ACC112 (cell line): Measurements from ENCODE around the gene VCPKMT.

Source experiments
- H2AFZ ChIP-seq: fragments of 200-600 bp; sonication (generic); one replicate; pipeline ENCODE4 v1.6.0; 2017; ENCODE audit warnings: antibody characterized with exemption, low read length; ENCODE audit not compliant: unreplicated experiment
- H3K27ac ChIP-seq: fragments of 200-600 bp; sonication (generic); 2 replicates; pipeline ENCODE4 v1.5.1; 2014; ENCODE audit warnings: low read depth, mild to moderate bottlenecking, antibody characterized with exemption, low read length, moderate library complexity
- H3K27me3 ChIP-seq: fragments of 200-600 bp; sonication (generic); 2 replicates; pipeline ENCODE4 v1.6.1; 2014; ENCODE audit warnings: mild to moderate bottlenecking, antibody characterized with exemption, low read length, moderate library complexity, mixed read lengths; ENCODE audit not compliant: insufficient read depth
- H3K36me3 ChIP-seq: fragments of 200-600 bp; sonication (generic); 2 replicates; pipeline ENCODE4 v1.6.1; 2016; ENCODE audit warnings: mild to moderate bottlenecking, antibody characterized with exemption, low read length, moderate library complexity, mixed read lengths; ENCODE audit not compliant: insufficient read depth
- H3K4me1 ChIP-seq: fragments of 200-600 bp; sonication (generic); one replicate; pipeline ENCODE4 v1.6.1; 2016; ENCODE audit warnings: low read length, mixed read lengths; ENCODE audit not compliant: insufficient read depth, unreplicated experiment, control insufficient read depth
- H3K4me3 ChIP-seq: fragments of 200-600 bp; sonication (generic); 2 replicates; pipeline ENCODE4 v1.5.1; 2014; ENCODE audit warnings: mild to moderate bottlenecking, low read depth, low read length
- H3K79me2 ChIP-seq: fragments of 200-600 bp; sonication (generic); one replicate; pipeline ENCODE4 v1.6.0; 2016; ENCODE audit warnings: low read length; ENCODE audit not compliant: control insufficient read depth, unreplicated experiment, insufficient read depth

VCPKMT gene

GRCh38 chr14:50092006-50092555, 24.3 kb downstream of the VCPKMT start:
- no peaks in the 10 kb centered on the region for H3K36me3 ChIP-seq
- H3K27ac ChIP-seq, result no peak overlapping the region
- no peaks in the 10 kb centered on the region for H3K79me2 ChIP-seq
- H3K4me1 ChIP-seq, result no peaks in the 10 kb centered on the region
- no peaks in the 10 kb centered on the region for H3K27me3 ChIP-seq
- no peak overlapping the region for H3K4me3 ChIP-seq
- H2AFZ ChIP-seq, result no peak overlapping the region

GRCh38 chr14:50091240-50091913, 25.0 kb downstream of the VCPKMT start:
- peaks cover 1% of the 10 kb centered on the region for H3K4me1 ChIP-seq
- no peaks in the 10 kb centered on the region for H3K79me2 ChIP-seq
- H3K4me3 ChIP-seq, result no peak overlapping the region
- H3K27ac ChIP-seq, result no peak overlapping the region
- no peaks in the 10 kb centered on the region for H3K27me3 ChIP-seq
- H3K36me3 ChIP-seq, result no peaks in the 10 kb centered on the region
- H2AFZ ChIP-seq, result no peak overlapping the region

GRCh38 chr14:50089208-50089607, 27.2 kb downstream of the VCPKMT start:
- no peaks in the 10 kb centered on the region for H3K27me3 ChIP-seq
- no peaks in the 10 kb centered on the region for H3K79me2 ChIP-seq
- H3K4me3 ChIP-seq, result no peak overlapping the region
- peaks cover 12% of the 10 kb centered on the region for H3K4me1 ChIP-seq
- H2AFZ ChIP-seq, result no peak overlapping the region
- no peaks in the 10 kb centered on the region for H3K36me3 ChIP-seq
- H3K27ac ChIP-seq, result no peak overlapping the region

DNA sequence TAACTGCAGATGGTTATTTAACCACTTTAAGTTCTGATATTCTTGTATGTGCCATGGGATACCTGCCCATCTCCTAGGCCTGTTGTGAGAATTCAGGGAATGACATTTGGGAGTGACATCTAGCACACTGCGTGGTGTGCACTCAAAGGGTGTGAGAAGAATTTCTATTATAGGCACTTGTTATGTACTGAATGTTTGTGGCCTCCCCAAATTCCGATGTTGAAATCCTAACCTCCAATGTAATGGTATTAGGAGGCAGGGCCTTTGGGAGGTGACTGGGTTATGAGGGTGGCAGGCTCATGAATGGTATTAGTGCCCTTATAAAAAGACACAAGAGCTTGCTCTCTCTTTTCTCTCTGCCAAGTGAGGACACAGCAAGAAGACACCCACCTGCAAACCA, 27.6 kb downstream of the VCPKMT start:
- Histone ChIP-seq H3K27me3 (no peaks in the 10 kb centered on the region), H3K27ac (no peak overlapping the region), H3K4me1 (peaks cover 12% of the 10 kb centered on the region), H3K4me3 (no peak overlapping the region), H2AFZ (no peak overlapping the region), H3K36me3 (no peaks in the 10 kb centered on the region), H3K79me2 (no peaks in the 10 kb centered on the region)

GRCh38 chr14:50088117-50088515, 28.3 kb downstream of the VCPKMT start:
- peaks cover 12% of the 10 kb centered on the region for H3K4me1 ChIP-seq
- H3K27me3 ChIP-seq, result no peaks in the 10 kb centered on the region
- no peak overlapping the region for H2AFZ ChIP-seq
- H3K4me3 ChIP-seq, result no peak overlapping the region
- no peaks in the 10 kb centered on the region for H3K36me3 ChIP-seq
- no peak overlapping the region for H3K27ac ChIP-seq
- no peaks in the 10 kb centered on the region for H3K79me2 ChIP-seq

- Histone ChIP-seq H3K36me3 (no peaks in the 10 kb centered on the region), H3K27ac (no peak overlapping the region), H3K27me3 (no peaks in the 10 kb centered on the region), H3K4me3 (no peak overlapping the region), H3K79me2 (no peaks in the 10 kb centered on the region), H2AFZ (no peak overlapping the region), H3K4me1 (peaks cover 12% of the 10 kb centered on the region)
Observed at GRCh38 chr14:50087341-50088116, 28.8 kb downstream of the VCPKMT start.

DNA sequence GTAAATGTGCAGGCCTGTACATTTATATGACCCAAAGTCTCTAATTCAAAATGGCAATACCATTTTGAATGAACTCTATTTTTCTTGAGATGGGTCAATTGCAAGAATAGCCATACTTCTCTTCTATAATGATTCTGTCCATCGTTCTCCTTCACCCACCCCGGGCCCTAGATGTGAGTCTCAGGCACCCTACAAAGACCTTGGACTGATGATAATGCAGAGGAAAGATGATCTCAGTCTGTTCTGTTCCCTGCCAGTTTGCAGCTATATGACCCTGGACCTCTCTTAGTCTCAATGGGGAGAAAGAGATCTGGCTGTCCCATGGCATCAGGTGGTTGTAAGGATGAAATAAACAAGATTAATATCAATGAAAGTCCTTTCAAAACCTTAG, 30.1 kb downstream of the VCPKMT start:
- no peaks in the 10 kb centered on the region for H3K36me3 ChIP-seq
- no peaks in the 10 kb centered on the region for H3K27me3 ChIP-seq
- H3K27ac ChIP-seq, result peak overlapping the region; percentile 21
- H3K4me1 ChIP-seq, result peaks cover 12% of the 10 kb centered on the region
- no peaks in the 10 kb centered on the region for H3K79me2 ChIP-seq
- H3K4me3 ChIP-seq, result no peak overlapping the region
- no peak overlapping the region for H2AFZ ChIP-seq

GRCh38 chr14:50085570-50086320, 30.6 kb downstream of the VCPKMT start:
- H3K27me3 ChIP-seq, result no peaks in the 10 kb centered on the region
- H3K36me3 ChIP-seq, result no peaks in the 10 kb centered on the region
- H2AFZ ChIP-seq, result no peak overlapping the region
- H3K4me3 ChIP-seq, result no peak overlapping the region
- H3K27ac ChIP-seq, result peak overlapping the region; percentile 50
- H3K4me1 ChIP-seq, result peaks cover 12% of the 10 kb centered on the region
- H3K79me2 ChIP-seq, result no peaks in the 10 kb centered on the region

DNA sequence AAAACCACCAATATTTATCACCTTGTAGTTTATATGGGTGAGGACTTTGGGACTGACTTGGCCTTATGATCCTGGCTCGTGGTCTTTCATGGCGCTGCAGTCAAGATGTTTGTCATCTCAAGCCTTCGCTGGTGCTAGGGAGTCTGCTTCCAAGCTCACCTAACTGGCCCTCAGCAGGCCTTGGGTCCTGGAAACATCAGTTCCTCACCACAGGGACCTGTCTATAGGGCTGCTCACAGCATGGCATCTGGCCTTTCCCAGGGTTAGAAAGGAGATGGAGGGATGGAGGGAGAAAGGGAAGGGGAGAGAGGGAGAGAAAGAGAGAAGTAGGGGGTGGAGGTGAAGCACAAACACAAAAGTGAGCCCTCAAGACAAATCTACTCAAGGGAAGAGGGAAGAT, 31.7 kb downstream of the VCPKMT start:
- H3K27me3 ChIP-seq, result no peaks in the 10 kb centered on the region
- no peak overlapping the region for H2AFZ ChIP-seq
- H3K4me3 ChIP-seq, result no peak overlapping the region
- no peaks in the 10 kb centered on the region for H3K36me3 ChIP-seq
- no peak overlapping the region for H3K27ac ChIP-seq
- no peaks in the 10 kb centered on the region for H3K79me2 ChIP-seq
- peaks cover 12% of the 10 kb centered on the region for H3K4me1 ChIP-seq

GRCh38 chr14:50083467-50084337, 32.7 kb downstream of the VCPKMT start:
- Histone ChIP-seq H3K36me3 (no peaks in the 10 kb centered on the region), H3K79me2 (no peaks in the 10 kb centered on the region), H2AFZ (no peak overlapping the region), H3K4me3 (no peak overlapping the region), H3K4me1 (peaks cover 12% of the 10 kb centered on the region), H3K27ac (no peak overlapping the region), H3K27me3 (no peaks in the 10 kb centered on the region)
